Endodermal cell (in vitro differentiated cells): ENCODE measurements around the gene BOLA3. TPM values are rescaled to one million over a fixed set of nuclear protein-coding genes. Genes with fewer than 3 reads are reported as not detected.

Source experiments
- DNase-seq: peaks from one replicate; pipeline ENCODE4 v3.0.0-alpha.2; 2017
- H3K27ac ChIP-seq: 2 replicates; pipeline ENCODE4 v1.5.1; 2013; ENCODE audit warnings: mild to moderate bottlenecking, low read depth, low read length, moderate library complexity
- H3K27me3 ChIP-seq: 2 replicates; pipeline ENCODE4 v1.6.1; 2013; ENCODE audit warnings: mild to moderate bottlenecking, low read length, moderate library complexity; ENCODE audit not compliant: insufficient read depth, control insufficient read depth, poor library complexity, severe bottlenecking
- H3K36me3 ChIP-seq: 2 replicates; pipeline ENCODE4 v1.7.0; 2013; ENCODE audit warnings: mild to moderate bottlenecking, low read length, moderate library complexity; ENCODE audit not compliant: control insufficient read depth, insufficient read depth
- H3K4me1 ChIP-seq: one replicate; pipeline ENCODE4 v1.7.0; 2013; ENCODE audit warnings: low read length; ENCODE audit not compliant: control insufficient read depth, insufficient read depth
- H3K4me3 ChIP-seq: 2 replicates; pipeline ENCODE4 v1.5.1; 2013; ENCODE audit warnings: mild to moderate bottlenecking, low read length, moderate library complexity
- H3K9ac ChIP-seq: 2 replicates; pipeline ENCODE4 v1.6.1; 2013; ENCODE audit warnings: mild to moderate bottlenecking, low read length, moderate library complexity; ENCODE audit not compliant: poor library complexity, severe bottlenecking; ENCODE audit errors: extremely low read depth
- H3K9me3 ChIP-seq: 2 replicates; pipeline ENCODE4 v1.6.1; 2013; ENCODE audit warnings: mild to moderate bottlenecking, low read length, moderate library complexity; ENCODE audit not compliant: control insufficient read depth
- H3K27ac Mint-ChIP-seq: 2 replicates; pipeline ENCODE4 v1.8.0; 2020; ENCODE audit warnings: mixed read lengths
- H3K27me3 Mint-ChIP-seq: 2 replicates; pipeline ENCODE4 v1.8.0; 2021; ENCODE audit warnings: mild to moderate bottlenecking, mixed read lengths; ENCODE audit not compliant: insufficient read depth
- H3K36me3 Mint-ChIP-seq: 2 replicates; pipeline ENCODE4 v1.8.0; 2020; ENCODE audit warnings: low read depth, mixed read lengths
- H3K4me1 Mint-ChIP-seq: 2 replicates; pipeline ENCODE4 v1.8.0; 2020; ENCODE audit warnings: mixed read lengths
- H3K4me3 Mint-ChIP-seq: 2 replicates; pipeline ENCODE4 v1.8.0; 2020; ENCODE audit warnings: mild to moderate bottlenecking, moderate library complexity, mixed read lengths
- H3K9me3 Mint-ChIP-seq: 2 replicates; pipeline ENCODE4 v1.8.0; 2020; ENCODE audit warnings: mild to moderate bottlenecking, mixed read lengths
- WGBS, 2 experiments: methylation state at CpG; one replicate each; pipeline versions ENCODE4 v1.1.5 to v1.1.7; 2013; ENCODE audit warnings: missing lambda C conversion rate in 2 of 2, mixed read lengths in 1 of 2; ENCODE audit not compliant: insufficient coverage in 1 of 2, insufficient read length in 1 of 2; 5-methylcytosine and 5-hydroxymethylcytosine counted together
- total RNA-seq, 2 donors: library from RNA; stranded (reverse); fragmentation: NEBNext Ultra II Directional in 1 of 2; extraction: Animal tissue kit (Norgen Biotek cat#: 25700) in 1 of 2; gene quantifications; 2 replicates in 1 of 2; 3 replicates in 1 of 2; pipeline ENCODE4 v1.2.1, GENCODE V29; 2021
- TF ChIP-seq, protein P1 (sequence below): fragments of 200-600 bp; sonication (generic); conservative IDR thresholded peaks from 2 replicates; pipeline ENCODE4 v1.5.0; 2021; ENCODE audit warnings: antibody characterized with exemption, mild to moderate bottlenecking

Gene BOLA3
- total RNA-seq, 2 donors from 2014 or later: 42.5 to 43.2 TPM

DNA sequence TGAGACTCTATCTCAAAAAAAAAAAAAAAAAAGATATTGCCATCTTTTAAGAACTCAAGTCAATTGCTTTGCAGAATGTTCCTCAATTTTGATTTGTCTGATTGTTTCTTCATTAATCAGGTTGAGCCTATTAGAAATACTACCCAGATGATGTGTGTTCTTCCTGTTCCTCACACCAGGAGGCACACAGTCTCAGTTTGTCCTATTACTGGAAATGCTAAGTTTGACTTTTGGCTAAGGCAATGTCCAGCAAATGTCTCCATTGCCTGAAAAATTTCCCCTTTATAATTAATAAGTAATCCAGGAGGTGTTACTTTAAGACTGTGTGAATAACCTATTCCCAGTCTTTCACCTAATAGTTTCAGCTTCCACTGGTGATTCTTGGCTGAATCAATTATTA, 28.4 kb downstream of the BOLA3 start:
- Mint-ChIP-seq H3K36me3 (peaks cover 8% of the 10 kb centered on the region), H3K9me3 (peaks cover 39% of the 10 kb centered on the region), H3K4me3 (no peak overlapping the region), H3K27me3 (peaks cover 68% of the 10 kb centered on the region), H3K27ac (no peak overlapping the region), H3K4me1 (no peaks in the 10 kb centered on the region)
- no peak overlapping the region for H3K9ac ChIP-seq
- peaks cover 27% of the 10 kb centered on the region for H3K9me3 ChIP-seq
- no peak for DNase-seq
- no peaks in the 10 kb centered on the region for H3K4me1 ChIP-seq
- no peaks in the 10 kb centered on the region for H3K36me3 ChIP-seq
- peak overlapping the region; percentile 84 for H3K4me3 ChIP-seq
- peaks cover 34% of the 10 kb centered on the region for H3K27me3 ChIP-seq
- TF ChIP-seq, protein P1, sequence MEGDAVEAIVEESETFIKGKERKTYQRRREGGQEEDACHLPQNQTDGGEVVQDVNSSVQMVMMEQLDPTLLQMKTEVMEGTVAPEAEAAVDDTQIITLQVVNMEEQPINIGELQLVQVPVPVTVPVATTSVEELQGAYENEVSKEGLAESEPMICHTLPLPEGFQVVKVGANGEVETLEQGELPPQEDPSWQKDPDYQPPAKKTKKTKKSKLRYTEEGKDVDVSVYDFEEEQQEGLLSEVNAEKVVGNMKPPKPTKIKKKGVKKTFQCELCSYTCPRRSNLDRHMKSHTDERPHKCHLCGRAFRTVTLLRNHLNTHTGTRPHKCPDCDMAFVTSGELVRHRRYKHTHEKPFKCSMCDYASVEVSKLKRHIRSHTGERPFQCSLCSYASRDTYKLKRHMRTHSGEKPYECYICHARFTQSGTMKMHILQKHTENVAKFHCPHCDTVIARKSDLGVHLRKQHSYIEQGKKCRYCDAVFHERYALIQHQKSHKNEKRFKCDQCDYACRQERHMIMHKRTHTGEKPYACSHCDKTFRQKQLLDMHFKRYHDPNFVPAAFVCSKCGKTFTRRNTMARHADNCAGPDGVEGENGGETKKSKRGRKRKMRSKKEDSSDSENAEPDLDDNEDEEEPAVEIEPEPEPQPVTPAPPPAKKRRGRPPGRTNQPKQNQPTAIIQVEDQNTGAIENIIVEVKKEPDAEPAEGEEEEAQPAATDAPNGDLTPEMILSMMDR: no peak
- H3K27ac ChIP-seq: no peak overlapping the region

DNA sequence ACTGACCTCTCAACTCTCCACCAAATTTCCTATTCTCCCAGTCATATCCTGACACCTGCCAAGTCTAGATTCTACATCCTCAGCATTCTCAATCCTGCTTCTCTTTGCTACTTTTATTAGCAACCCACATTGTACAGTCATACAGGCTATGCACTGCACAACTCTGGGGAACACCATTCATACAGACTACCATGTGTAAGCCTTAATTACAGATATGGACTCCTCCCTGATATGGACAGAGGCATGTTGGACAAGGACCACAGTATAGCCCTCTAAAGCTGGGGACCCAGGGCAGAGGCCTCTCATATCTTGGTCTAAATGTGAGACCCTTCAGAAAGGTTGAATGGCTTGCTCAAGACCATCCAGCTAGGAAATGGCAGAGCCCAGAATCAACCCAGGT, 36.3 kb downstream of the BOLA3 start:
- H3K9me3 Mint-ChIP-seq: peaks cover 4% of the 10 kb centered on the region
- no peak overlapping the region for H3K27ac ChIP-seq
- no peak overlapping the region for H3K9ac ChIP-seq
- no peak for DNase-seq
- no peak overlapping the region for H3K4me3 ChIP-seq
- no peaks in the 10 kb centered on the region for H3K9me3 ChIP-seq
- H3K36me3 ChIP-seq: no peaks in the 10 kb centered on the region
- H3K4me1 Mint-ChIP-seq: peaks cover 12% of the 10 kb centered on the region
- no peak overlapping the region for H3K4me3 Mint-ChIP-seq
- peaks cover 26% of the 10 kb centered on the region for H3K27me3 Mint-ChIP-seq
- TF ChIP-seq, protein P1: no peak
- no peaks in the 10 kb centered on the region for H3K36me3 Mint-ChIP-seq
- H3K4me1 ChIP-seq: peaks cover 3% of the 10 kb centered on the region
- no peak overlapping the region for H3K27ac Mint-ChIP-seq
- peaks cover 15% of the 10 kb centered on the region for H3K27me3 ChIP-seq

DNA sequence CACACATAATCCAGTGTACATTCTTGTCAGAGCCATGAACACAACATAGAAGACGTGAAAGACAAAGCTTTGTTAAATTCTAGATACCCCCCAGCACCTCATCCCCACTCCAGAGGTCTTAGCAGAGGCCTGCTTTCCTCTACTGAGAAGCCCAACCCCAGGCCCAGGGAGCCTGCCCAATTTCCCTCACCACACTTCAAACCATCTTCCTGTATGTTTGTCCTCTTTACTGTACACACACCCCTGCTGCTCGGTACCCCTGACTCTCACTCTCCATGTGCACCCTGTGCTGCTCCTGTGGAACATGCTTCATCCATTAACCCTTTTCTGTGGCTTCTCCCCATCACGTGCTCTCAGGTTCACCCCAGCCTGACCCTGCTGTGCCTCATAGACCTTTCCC, 37.2 kb downstream of the BOLA3 start:
- no peak for DNase-seq
- H3K4me1 ChIP-seq: peaks cover 3% of the 10 kb centered on the region
- TF ChIP-seq, protein P1: no peak
- Mint-ChIP-seq H3K4me3 (no peak overlapping the region), H3K36me3 (no peaks in the 10 kb centered on the region), H3K9me3 (peaks cover 4% of the 10 kb centered on the region), H3K27me3 (peaks cover 20% of the 10 kb centered on the region), H3K27ac (no peak overlapping the region), H3K4me1 (peaks cover 18% of the 10 kb centered on the region)
- H3K36me3 ChIP-seq: no peaks in the 10 kb centered on the region
- no peak overlapping the region for H3K27ac ChIP-seq
- H3K27me3 ChIP-seq: peaks cover 9% of the 10 kb centered on the region
- no peak overlapping the region for H3K9ac ChIP-seq
- H3K9me3 ChIP-seq: no peaks in the 10 kb centered on the region
- H3K4me3 ChIP-seq: no peak overlapping the region
- WGBS, 2 experiments: 71 to 94% methylated on average over 2 to 3 of the region's 3 CpGs
